Mononuclear cell (primary cell): Measurements from ENCODE around the gene MYO10. TPM values are rescaled to one million over a fixed set of nuclear protein-coding genes. Genes with fewer than 3 reads are reported as not detected.

Experiments used
- H3K27me3 ChIP-seq: 2 replicates; pipeline ENCODE4 v1.6.0; 2011; ENCODE audit warnings: low read length, control low read depth; ENCODE audit not compliant: insufficient read depth
- H3K4me1 ChIP-seq: 2 replicates; pipeline ENCODE4 v1.5.1; 2011; ENCODE audit warnings: mild to moderate bottlenecking, low read length, control low read depth; ENCODE audit not compliant: insufficient read depth
- H3K4me3 ChIP-seq: 2 replicates; pipeline ENCODE4 v1.5.1; 2011; ENCODE audit warnings: mild to moderate bottlenecking, low read length, moderate library complexity
- H3K9me3 ChIP-seq: 2 replicates; pipeline ENCODE4 v1.5.1; 2011; ENCODE audit warnings: low read depth, mild to moderate bottlenecking, control low read depth, low read length
- total RNA-seq: library from RNA; depleted of rRNA; stranded (reverse); fragments of >200 nt; gene quantifications from one replicate; pipeline ENCODE4 v1.2.3, GENCODE V29; 2012

MYO10 gene
- total RNA-seq, 1 donor, result 1.0 TPM

GRCh38 chr5:16957304-16958196, 21.5 kb upstream of the MYO10 start:
- H3K9me3 ChIP-seq, result no peaks in the 10 kb centered on the region
- H3K27me3 ChIP-seq, result no peaks in the 10 kb centered on the region

GRCh38 chr5:16953729-16954128, 17.6 kb upstream of the MYO10 start:
- Histone ChIP-seq H3K4me1 (no peaks in the 10 kb centered on the region), H3K4me3 (no peak overlapping the region), H3K27me3 (no peaks in the 10 kb centered on the region), H3K9me3 (no peaks in the 10 kb centered on the region)

More at GRCh38 chr5:16957304-16958196, 21.5 kb upstream of the MYO10 start:
- Histone ChIP-seq H3K4me1 (no peaks in the 10 kb centered on the region), H3K4me3 (no peak overlapping the region)

GRCh38 chr5:16952968-16953671, 17.0 kb upstream of the MYO10 start:
- H3K4me3 ChIP-seq, result no peak overlapping the region
- H3K27me3 ChIP-seq, result no peaks in the 10 kb centered on the region
- no peaks in the 10 kb centered on the region for H3K9me3 ChIP-seq
- no peaks in the 10 kb centered on the region for H3K4me1 ChIP-seq

- H3K9me3 ChIP-seq, result no peaks in the 10 kb centered on the region
- H3K27me3 ChIP-seq, result no peaks in the 10 kb centered on the region
- no peak overlapping the region for H3K4me3 ChIP-seq
- no peaks in the 10 kb centered on the region for H3K4me1 ChIP-seq
Measured at GRCh38 chr5:16946725-16947124, 10.6 kb upstream of the MYO10 start.

GRCh38 chr5:16944816-16945562, 8.9 kb upstream of the MYO10 start:
- no peaks in the 10 kb centered on the region for H3K9me3 ChIP-seq
- no peaks in the 10 kb centered on the region for H3K4me1 ChIP-seq
- no peaks in the 10 kb centered on the region for H3K27me3 ChIP-seq
- no peak overlapping the region for H3K4me3 ChIP-seq

GRCh38 chr5:16943846-16944678, 8.0 kb upstream of the MYO10 start:
- Histone ChIP-seq H3K27me3 (no peaks in the 10 kb centered on the region), H3K4me3 (no peak overlapping the region), H3K9me3 (no peaks in the 10 kb centered on the region), H3K4me1 (no peaks in the 10 kb centered on the region)

GRCh38 chr5:16937503-16938161, 1.5 kb upstream of the MYO10 start:
- no peak overlapping the region for H3K4me3 ChIP-seq
- peaks cover 35% of the 10 kb centered on the region for H3K4me1 ChIP-seq
- H3K9me3 ChIP-seq, result no peaks in the 10 kb centered on the region
- peaks cover 47% of the 10 kb centered on the region for H3K27me3 ChIP-seq

- H3K4me3 ChIP-seq, result no peak overlapping the region
- H3K27me3 ChIP-seq, result peaks cover 52% of the 10 kb centered on the region
- peaks cover 35% of the 10 kb centered on the region for H3K4me1 ChIP-seq
- H3K9me3 ChIP-seq, result no peaks in the 10 kb centered on the region
Measured at GRCh38 chr5:16936989-16937438, 926 bp upstream of the MYO10 start.

- peaks cover 52% of the 10 kb centered on the region for H3K27me3 ChIP-seq
- no peaks in the 10 kb centered on the region for H3K9me3 ChIP-seq
- H3K4me1 ChIP-seq, result peaks cover 35% of the 10 kb centered on the region
- peak overlapping the region; percentile 39 for H3K4me3 ChIP-seq
Measured at GRCh38 chr5:16935231-16936149, 598 bp downstream of the MYO10 start.

- H3K4me1 ChIP-seq, result peaks cover 35% of the 10 kb centered on the region
- H3K9me3 ChIP-seq, result no peaks in the 10 kb centered on the region
- H3K27me3 ChIP-seq, result peaks cover 52% of the 10 kb centered on the region
- H3K4me3 ChIP-seq, result no peak overlapping the region
Measured at GRCh38 chr5:16934677-16935153, 1.4 kb downstream of the MYO10 start.

- H3K4me1 ChIP-seq, result peaks cover 35% of the 10 kb centered on the region
- H3K9me3 ChIP-seq, result no peaks in the 10 kb centered on the region
- H3K27me3 ChIP-seq, result peaks cover 52% of the 10 kb centered on the region
- H3K4me3 ChIP-seq, result no peak overlapping the region
Measured at GRCh38 chr5:16934123-16934522, 2.0 kb downstream of the MYO10 start.

GRCh38 chr5:16933337-16933736, 2.8 kb downstream of the MYO10 start:
- Histone ChIP-seq H3K4me3 (no peak overlapping the region), H3K9me3 (no peaks in the 10 kb centered on the region), H3K27me3 (peaks cover 48% of the 10 kb centered on the region), H3K4me1 (peaks cover 35% of the 10 kb centered on the region)

- H3K4me1 ChIP-seq, result peaks cover 32% of the 10 kb centered on the region
- H3K4me3 ChIP-seq, result no peak overlapping the region
- no peaks in the 10 kb centered on the region for H3K9me3 ChIP-seq
- H3K27me3 ChIP-seq, result peaks cover 44% of the 10 kb centered on the region
Measured at GRCh38 chr5:16932401-16932800, 3.7 kb downstream of the MYO10 start.
